Hematopoietic multipotent progenitor cell treated with erythropoietin and hydrocortisone succinate and interleukin-3 and kit ligand, for 4 days (in vitro differentiated cells): Measurements from ENCODE around the gene CPEB1.
"Not testable (repeated sequence)": the region's sequence is repeated elsewhere in the genome, so short reads cannot be mapped to it uniquely, and the experiment has no call there.

Experiments
- DNase-seq: peaks from one replicate; pipeline ENCODE4 v3.0.0-alpha.2; 2015

Gene CPEB1

GRCh38 chr15:82648257-82649103, 1.3 kb upstream of the CPEB1 start:
- DNase-seq, result peak; percentile 24

- no peak for DNase-seq
Observed at GRCh38 chr15:82647835-82648256, 683 bp upstream of the CPEB1 start.

GRCh38 chr15:82646250-82647044, 716 bp downstream of the CPEB1 start:
- peak; percentile 54 for DNase-seq

- DNase-seq, result not testable (repeated sequence)
Observed at GRCh38 chr15:82644967-82645852, 2.0 kb downstream of the CPEB1 start.

- DNase-seq, result no peak
Observed at GRCh38 chr15:82643992-82644391, 3.2 kb downstream of the CPEB1 start.

DNA sequence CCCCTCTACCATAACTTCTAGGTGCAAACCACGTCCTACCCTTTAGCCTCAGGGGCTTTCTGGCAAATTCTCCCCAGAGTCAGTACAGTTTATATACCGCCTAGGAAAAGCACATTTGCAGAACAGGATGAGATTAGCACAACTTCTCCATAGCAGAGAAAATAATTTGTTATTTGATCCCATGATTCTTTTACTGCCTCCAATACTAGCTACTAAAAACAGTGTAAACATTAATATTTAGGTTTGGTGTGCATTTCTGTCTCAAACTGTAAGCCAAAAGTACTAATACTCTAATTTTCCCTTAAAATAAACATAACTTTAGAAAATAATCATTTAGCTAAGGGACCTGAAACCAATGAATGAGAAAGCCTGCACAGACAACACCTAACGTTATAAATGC, 4.5 kb downstream of the CPEB1 start:
- DNase-seq, result no peak

DNA sequence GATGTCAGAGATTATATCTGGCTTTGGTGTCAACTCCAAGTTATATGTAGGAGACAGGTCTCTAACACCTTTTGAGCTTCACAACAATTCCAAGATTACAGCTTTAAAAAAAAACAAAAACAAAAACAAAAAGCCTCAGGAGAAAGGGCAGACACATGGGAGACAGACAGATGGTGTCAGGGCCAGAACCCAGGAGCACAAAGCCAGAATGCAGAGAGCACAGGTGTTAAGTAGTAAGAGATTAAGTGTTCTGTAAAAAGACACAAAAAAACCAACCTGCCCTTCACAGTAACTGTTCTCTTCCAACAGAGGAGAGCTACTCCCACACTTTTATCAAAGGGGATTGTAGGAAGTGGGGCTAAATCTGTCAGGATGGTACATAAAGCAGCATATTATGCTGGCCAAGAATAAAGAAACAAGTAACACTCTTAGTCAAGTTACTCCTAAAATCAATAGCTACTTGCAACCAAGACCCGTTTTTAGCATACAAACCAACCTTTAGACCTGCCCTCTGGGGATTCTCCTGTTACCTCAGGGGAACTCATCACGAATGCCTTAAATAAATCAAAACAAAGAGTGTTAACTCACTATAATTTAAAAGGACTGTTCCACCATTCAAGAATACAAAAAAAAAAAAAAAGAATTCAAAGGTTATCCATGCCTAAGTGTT, 5.9 kb downstream of the CPEB1 start:
- no peak for DNase-seq

DNA sequence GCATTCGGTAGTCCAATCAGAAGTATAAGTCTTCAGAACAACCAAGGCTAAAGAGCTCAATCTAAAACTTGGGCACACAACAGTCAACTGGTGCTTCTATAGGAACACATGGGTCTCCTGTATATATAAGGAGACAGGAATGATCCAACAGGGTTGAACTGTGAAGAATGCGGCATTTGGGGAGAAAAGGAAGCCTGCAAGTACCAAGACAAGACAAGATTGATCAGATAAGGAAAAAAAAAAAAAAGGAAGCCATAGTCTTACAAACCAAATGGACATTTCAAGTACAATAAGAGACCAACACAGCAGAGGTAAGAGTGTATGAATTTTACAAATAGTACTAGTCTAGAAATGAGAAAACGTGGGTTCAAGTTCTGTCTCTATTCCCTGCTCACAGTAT, 6.5 kb downstream of the CPEB1 start:
- peak; percentile 55 for DNase-seq

GRCh38 chr15:82635798-82636197, 11.4 kb downstream of the CPEB1 start:
- no peak for DNase-seq

DNA sequence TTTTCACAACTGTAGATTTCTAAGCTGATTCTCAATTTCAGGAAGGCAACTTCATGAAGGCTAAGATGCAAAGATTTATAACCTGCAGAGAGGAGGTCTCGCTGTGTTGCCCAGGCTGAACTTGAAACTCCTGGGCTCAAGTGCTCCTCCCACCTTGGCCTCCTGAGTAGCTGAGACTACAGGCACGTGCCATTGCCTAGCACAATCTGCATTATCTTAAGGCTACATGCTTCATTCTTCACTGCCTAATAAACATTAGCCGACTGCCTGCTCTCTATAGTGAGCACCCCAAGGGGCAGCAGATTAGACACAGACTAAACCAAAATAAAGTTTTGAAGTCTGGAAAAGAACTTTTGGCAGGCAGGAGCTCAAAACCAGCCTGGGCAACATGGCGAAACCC, 17.1 kb downstream of the CPEB1 start:
- DNase-seq, result no peak

GRCh38 chr15:82625136-82625535, 22.0 kb downstream of the CPEB1 start:
- no peak for DNase-seq

GRCh38 chr15:82624438-82624837, 22.7 kb downstream of the CPEB1 start:
- no peak for DNase-seq

- no peak for DNase-seq
Observed at GRCh38 chr15:82624008-82624407, 23.2 kb downstream of the CPEB1 start.

DNA sequence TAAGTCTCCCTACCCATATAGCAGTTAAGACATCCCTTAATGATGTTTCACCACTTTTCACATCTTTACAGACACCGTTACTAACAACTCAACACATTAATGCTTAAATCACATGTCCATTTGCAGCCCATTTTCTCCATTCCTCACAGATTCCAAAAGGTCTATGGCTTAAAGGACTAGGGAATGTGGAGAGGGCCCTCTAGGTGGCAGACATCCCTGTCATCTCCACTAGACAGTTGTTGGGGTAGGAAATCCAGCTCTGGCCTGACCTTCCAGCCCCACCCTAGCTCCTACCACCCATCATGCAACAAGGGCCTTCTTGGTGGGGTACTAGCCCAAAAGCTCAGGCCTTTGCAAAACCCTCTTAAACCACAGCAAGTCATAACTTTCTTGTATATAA, 25.2 kb downstream of the CPEB1 start:
- no peak for DNase-seq

GRCh38 chr15:82613747-82614146, 33.4 kb downstream of the CPEB1 start:
- no peak for DNase-seq

GRCh38 chr15:82611348-82611747, 35.8 kb downstream of the CPEB1 start:
- DNase-seq, result no peak

- no peak for DNase-seq
Observed at GRCh38 chr15:82602195-82602594, 45.0 kb downstream of the CPEB1 start.

DNA sequence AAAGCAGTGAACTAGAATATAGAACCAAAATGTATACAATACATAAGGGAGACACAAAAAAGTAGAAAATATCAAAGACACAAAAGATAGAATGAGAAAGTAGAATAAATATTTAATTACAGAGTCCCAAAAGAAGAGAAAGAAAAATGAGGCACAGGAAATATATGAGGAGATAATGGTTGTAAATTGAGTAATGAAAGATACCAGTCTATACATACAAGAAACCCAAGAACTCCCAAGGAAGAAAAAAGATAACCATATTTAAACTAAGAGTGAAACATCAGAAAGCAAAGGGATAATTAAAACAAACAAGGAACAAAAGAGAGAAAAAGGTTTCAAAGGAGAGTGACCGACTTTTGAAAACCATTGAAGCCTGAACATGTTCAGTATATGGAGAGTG, 47.3 kb downstream of the CPEB1 start:
- DNase-seq, result no peak

DNA sequence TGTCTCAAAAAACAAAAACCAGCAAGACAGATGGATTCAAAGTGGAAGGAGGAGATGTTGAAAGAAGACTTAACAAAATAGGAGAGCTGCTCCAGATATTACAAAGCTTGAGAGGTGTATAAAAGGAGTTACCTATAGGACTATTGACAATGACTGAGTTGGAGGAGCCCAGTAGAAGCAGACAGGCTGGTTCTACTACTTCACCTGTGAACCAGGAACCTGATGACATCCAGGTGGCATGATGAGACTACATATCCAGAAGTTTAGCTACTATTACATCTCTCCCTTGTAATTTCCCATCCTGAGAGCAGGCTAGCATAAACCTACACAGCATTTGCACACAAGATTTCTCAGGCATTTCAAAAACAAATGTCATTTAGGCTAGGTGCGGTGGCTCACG, 49.3 kb downstream of the CPEB1 start:
- DNase-seq, result no peak

DNA sequence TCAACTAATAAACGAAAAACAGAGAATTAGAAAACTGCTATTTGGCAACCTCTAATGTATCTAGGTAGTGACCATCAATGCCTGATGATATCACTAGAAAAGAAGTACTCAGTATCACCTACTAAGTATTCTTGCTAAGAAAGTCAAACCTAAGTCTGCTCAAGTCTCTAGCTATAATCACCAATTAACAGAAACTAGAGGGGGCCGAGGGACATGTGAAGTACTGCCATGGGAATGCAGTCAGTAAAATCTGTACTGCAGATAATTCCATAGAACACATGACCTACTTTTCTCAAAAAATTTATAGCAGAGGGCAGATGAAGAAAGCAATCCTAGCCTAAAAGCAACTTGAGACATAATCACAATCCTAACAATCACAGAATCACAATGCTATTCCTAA, 51.4 kb downstream of the CPEB1 start:
- no peak for DNase-seq

DNA sequence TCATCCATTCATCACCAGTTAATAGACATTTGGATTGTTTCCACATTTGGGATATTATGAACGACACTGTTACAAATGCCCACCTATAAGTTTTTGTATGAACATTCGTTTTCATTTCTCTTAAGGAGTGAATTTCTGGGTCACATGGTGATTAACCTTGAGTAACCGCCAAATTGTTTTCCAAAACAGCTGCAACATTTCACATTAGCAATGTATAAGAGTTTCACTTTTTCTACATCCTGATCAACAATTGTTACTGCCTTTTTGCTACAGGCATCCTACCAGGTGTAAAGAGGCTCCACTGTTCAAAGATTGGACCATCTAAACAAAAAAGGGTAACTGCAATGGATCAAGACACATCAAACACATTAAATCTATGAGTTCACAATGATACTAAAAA, 52.0 kb downstream of the CPEB1 start:
- DNase-seq, result no peak

DNA sequence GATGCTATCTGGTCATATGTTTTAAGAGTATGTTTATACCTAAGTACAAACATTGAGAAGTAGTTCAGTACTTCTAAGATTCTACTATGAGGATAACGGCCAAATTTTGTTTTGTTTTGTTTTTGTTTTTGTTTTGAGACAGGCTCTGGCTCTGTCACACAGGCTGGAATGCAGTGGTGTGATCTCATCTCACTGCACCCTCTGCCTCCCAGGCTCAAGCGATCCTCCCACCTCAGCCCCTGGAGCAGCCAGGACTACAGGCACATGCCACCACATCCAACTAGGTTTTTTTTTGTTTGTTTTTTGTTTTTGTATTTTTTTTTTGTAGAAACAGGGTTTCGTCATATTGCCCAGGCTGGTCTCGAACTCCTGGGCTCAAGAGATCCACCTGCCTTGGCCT, 59.4 kb downstream of the CPEB1 start:
- no peak for DNase-seq

GRCh38 chr15:82585072-82585471, 62.1 kb downstream of the CPEB1 start:
- peak; percentile 55 for DNase-seq
